GM12891 (cell line): ENCODE data around the gene RTRAF.

Experiments
- PAX5 ChIP-seq: IDR thresholded peaks from 2 replicates; pipeline ENCODE4 v1.6.1; 2011; ENCODE audit warnings: low read length, moderate library complexity, mild to moderate bottlenecking; ENCODE audit not compliant: insufficient read depth, severe bottlenecking
- POLR2A ChIP-seq: IDR thresholded peaks from 2 replicates; pipeline ENCODE4 v1.6.1; 2011; ENCODE audit warnings: low read depth, low read length, control low read depth
- POLR2AphosphoS5 ChIP-seq: IDR thresholded peaks from 2 replicates; pipeline ENCODE4 v1.6.1; 2011; ENCODE audit warnings: low read depth, low read length, control low read depth
- SPI1 ChIP-seq: IDR thresholded peaks from 2 replicates; pipeline ENCODE4 v1.6.1; 2011; ENCODE audit warnings: low read depth, low read length, control low read depth
- TAF1 ChIP-seq: IDR thresholded peaks from 2 replicates; pipeline ENCODE4 v1.6.1; 2011; ENCODE audit warnings: low read depth, low read length, control low read depth

DNA sequence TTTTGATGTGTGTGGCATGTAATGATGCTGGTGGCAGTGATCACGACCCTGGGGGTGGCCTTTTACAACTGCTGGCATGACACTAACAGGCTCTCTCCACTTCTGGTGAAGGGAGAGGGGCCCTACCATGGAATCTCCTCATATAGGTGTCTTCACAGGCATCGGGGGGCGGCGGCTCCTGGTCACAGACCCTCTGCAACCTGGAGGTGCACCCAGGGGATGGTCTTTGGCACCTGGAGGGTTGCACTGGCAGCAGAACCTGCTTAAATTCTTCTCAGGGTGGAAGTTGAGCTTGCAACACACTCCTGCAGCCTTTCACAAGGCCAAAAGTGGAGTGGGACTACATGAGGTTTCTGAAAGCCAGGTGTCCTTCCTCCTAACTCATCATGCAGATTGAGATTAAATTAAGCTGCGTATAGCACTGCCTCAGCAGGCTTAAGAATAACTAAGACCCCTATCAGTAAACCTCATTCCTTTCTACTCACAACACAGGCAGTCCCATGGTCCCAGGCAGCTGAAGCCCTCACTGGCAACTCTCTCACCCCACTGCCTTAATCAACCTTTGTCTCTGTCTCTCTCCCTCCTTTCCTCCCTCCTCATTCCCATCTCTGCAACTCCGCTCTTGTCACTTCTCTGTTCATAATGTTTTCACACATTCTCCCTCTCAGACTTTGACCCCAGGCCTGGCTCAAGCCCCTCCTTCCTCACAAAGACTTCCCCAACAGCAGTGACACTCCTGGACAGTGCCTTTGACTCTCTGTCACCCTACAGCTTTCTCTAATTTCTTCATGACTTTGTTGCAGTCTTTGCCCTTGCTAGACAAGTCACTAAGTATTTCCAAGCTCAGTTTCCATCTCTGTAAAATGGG lies 60.6 kb downstream of the RTRAF start:
- TF ChIP-seq POLR2AphosphoS5 (no peak), TAF1 (no peak), POLR2A (no peak), SPI1 (no peak), PAX5 (no peak)
